Subcutaneous abdominal adipose tissue (tissue), 5 donors: ENCODE results near the gene BPIFA3.

Experiments
- H3K27ac ChIP-seq: one replicate; pipeline ENCODE4 v1.7.0; 2013; ENCODE audit warnings: low read depth, mild to moderate bottlenecking, inconsistent platforms, low read length, moderate library complexity
- H3K27me3 ChIP-seq, 5 donors: one replicate each; pipeline ENCODE4 v1.7.0; 2013; ENCODE audit warnings: low read length in 5 of 5, inconsistent platforms in 1 of 5; ENCODE audit not compliant: control insufficient read depth in 5 of 5, insufficient read depth in 4 of 5
- H3K36me3 ChIP-seq, 5 donors: one replicate each; pipeline ENCODE4 v1.7.0; 2013; ENCODE audit warnings: low read length in 5 of 5; ENCODE audit not compliant: control insufficient read depth in 5 of 5, insufficient read depth in 5 of 5
- H3K4me1 ChIP-seq, 5 donors: one replicate each; pipeline ENCODE4 v1.7.0; 2013; ENCODE audit warnings: low read length in 5 of 5, mild to moderate bottlenecking in 3 of 5, moderate library complexity in 1 of 5; ENCODE audit not compliant: control insufficient read depth in 5 of 5, insufficient read depth in 5 of 5
- H3K4me3 ChIP-seq, 5 donors: one replicate each; pipeline ENCODE4 v1.7.0; 2013; ENCODE audit warnings: low read length in 5 of 5, low read depth in 1 of 5
- H3K9ac ChIP-seq, 5 donors: one replicate each; pipeline ENCODE4 v1.7.0; 2013; ENCODE audit warnings: low read length in 5 of 5, mild to moderate bottlenecking in 4 of 5, moderate library complexity in 3 of 5
- H3K9me3 ChIP-seq, 5 donors: one replicate each; pipeline ENCODE4 v1.7.0; 2013; ENCODE audit warnings: low read length in 5 of 5; ENCODE audit not compliant: control insufficient read depth in 5 of 5
- donor health status: healthy.
- donor health status: healthy.
- donor health status: healthy.
- donor health status: healthy.
- donor health status: healthy.

The BPIFA3 gene

GRCh38 chr20:33236351-33236750 is 19.2 kb downstream of the BPIFA3 start:
- Histone ChIP-seq H3K9ac (no peak overlapping the region), H3K27ac (no peak overlapping the region), H3K4me3 (no peak overlapping the region), H3K36me3 (no peaks in the 10 kb centered on the region), H3K4me1 (no peaks in the 10 kb centered on the region), H3K9me3 (no peaks in the 10 kb centered on the region), H3K27me3 (peaks cover 0 to 21% (median 5%) of the 10 kb centered on the region in 5 donors)

GRCh38 chr20:33237989-33238388 is 20.8 kb downstream of the BPIFA3 start:
- no peak overlapping the region for H3K4me3 ChIP-seq
- no peak overlapping the region for H3K9ac ChIP-seq
- no peak overlapping the region for H3K27ac ChIP-seq
- no peaks in the 10 kb centered on the region for H3K9me3 ChIP-seq
- H3K27me3 ChIP-seq = peaks cover 0 to 26% (median 3%) of the 10 kb centered on the region in 5 donors
- no peaks in the 10 kb centered on the region for H3K4me1 ChIP-seq
- H3K36me3 ChIP-seq = no peaks in the 10 kb centered on the region

- Histone ChIP-seq H3K4me1 (no peaks in the 10 kb centered on the region), H3K27ac (no peak overlapping the region), H3K9ac (no peak overlapping the region), H3K4me3 (no peak overlapping the region), H3K36me3 (no peaks in the 10 kb centered on the region), H3K9me3 (no peaks in the 10 kb centered on the region), H3K27me3 (peaks cover 0 to 20% (median 3%) of the 10 kb centered on the region in 5 donors)
Observed at GRCh38 chr20:33239418-33239817, 22.3 kb downstream of the BPIFA3 start.

GRCh38 chr20:33239979-33240736 is 23.0 kb downstream of the BPIFA3 start:
- Histone ChIP-seq H3K4me1 (no peaks in the 10 kb centered on the region), H3K9ac (no peak overlapping the region), H3K9me3 (no peaks in the 10 kb centered on the region)

DNA sequence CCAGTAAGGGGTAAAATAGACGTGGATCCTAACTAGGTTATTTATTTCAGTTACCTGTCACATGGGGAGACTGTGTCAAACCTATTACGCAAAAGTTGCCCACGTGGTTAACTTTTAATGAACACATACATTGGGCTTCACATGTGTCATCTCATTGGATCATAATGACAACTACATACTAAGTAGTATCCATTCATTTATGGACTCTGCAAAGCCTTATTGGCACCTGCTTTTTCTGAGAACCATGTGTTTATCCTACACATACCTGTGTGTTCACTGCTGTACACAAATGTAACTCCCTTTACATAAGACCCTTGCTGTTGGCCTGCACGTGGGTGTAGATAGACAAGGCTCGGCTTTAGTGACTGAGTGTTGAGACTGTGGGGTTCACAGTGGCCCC is 23.8 kb downstream of the BPIFA3 start:
- Histone ChIP-seq H3K27ac (no peak overlapping the region), H3K36me3 (no peaks in the 10 kb centered on the region), H3K4me3 (no peak overlapping the region), H3K4me1 (no peaks in the 10 kb centered on the region), H3K27me3 (peaks cover 0 to 20% (median 3%) of the 10 kb centered on the region in 5 donors), H3K9me3 (no peaks in the 10 kb centered on the region), H3K9ac (no peak overlapping the region)

More at GRCh38 chr20:33239979-33240736, 23.0 kb downstream of the BPIFA3 start:
- no peak overlapping the region for H3K27ac ChIP-seq
- peaks cover 0 to 20% (median 3%) of the 10 kb centered on the region in 5 donors for H3K27me3 ChIP-seq
- H3K36me3 ChIP-seq = no peaks in the 10 kb centered on the region
- no peak overlapping the region for H3K4me3 ChIP-seq

GRCh38 chr20:33242319-33243100 is 25.4 kb downstream of the BPIFA3 start:
- Histone ChIP-seq H3K9ac (no peak overlapping the region), H3K4me3 (no peak overlapping the region), H3K4me1 (no peaks in the 10 kb centered on the region), H3K36me3 (no peaks in the 10 kb centered on the region), H3K27me3 (peaks cover 0 to 13% (median under 1%) of the 10 kb centered on the region in 5 donors), H3K9me3 (no peaks in the 10 kb centered on the region), H3K27ac (no peak overlapping the region)

GRCh38 chr20:33246077-33246476 is 28.9 kb downstream of the BPIFA3 start:
- Histone ChIP-seq H3K27me3 (peaks cover 0 to 9% (median 0%) of the 10 kb centered on the region in 5 donors), H3K4me3 (no peak overlapping the region), H3K36me3 (no peaks in the 10 kb centered on the region), H3K27ac (no peak overlapping the region), H3K9ac (no peak overlapping the region), H3K9me3 (no peaks in the 10 kb centered on the region), H3K4me1 (no peaks in the 10 kb centered on the region)

GRCh38 chr20:33249456-33249855 is 32.3 kb downstream of the BPIFA3 start:
- Histone ChIP-seq H3K9ac (no peak overlapping the region), H3K4me1 (no peaks in the 10 kb centered on the region)

DNA sequence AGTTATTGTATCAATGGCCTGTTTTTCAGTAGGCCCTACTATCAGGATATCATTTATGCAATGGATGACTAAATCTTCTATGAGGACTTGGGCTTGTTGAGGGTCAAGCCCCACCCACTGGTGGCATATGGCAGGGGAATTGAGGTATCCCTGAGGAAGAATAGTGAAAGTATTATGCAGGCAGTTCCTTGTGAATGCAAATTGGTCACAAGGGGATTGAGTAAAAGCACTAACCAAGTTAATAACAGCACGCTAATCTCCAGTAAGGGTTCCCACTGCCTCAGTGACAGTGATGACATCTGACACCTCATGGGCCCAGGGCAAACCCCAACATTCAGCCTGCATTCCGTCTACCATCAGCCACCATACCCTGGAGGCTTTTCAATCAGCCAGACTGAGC is 33.5 kb downstream of the BPIFA3 start:
- Histone ChIP-seq H3K27me3 (no peaks in the 10 kb centered on the region), H3K9ac (no peak overlapping the region), H3K4me1 (no peaks in the 10 kb centered on the region), H3K4me3 (no peak overlapping the region), H3K9me3 (no peaks in the 10 kb centered on the region), H3K36me3 (no peaks in the 10 kb centered on the region), H3K27ac (no peak overlapping the region)

More at GRCh38 chr20:33249456-33249855, 32.3 kb downstream of the BPIFA3 start:
- Histone ChIP-seq H3K9me3 (no peaks in the 10 kb centered on the region), H3K4me3 (no peak overlapping the region), H3K36me3 (no peaks in the 10 kb centered on the region), H3K27ac (no peak overlapping the region), H3K27me3 (no peaks in the 10 kb centered on the region)

GRCh38 chr20:33251496-33251895 is 34.3 kb downstream of the BPIFA3 start:
- no peaks in the 10 kb centered on the region for H3K27me3 ChIP-seq
- H3K4me1 ChIP-seq = no peaks in the 10 kb centered on the region
- H3K36me3 ChIP-seq = no peaks in the 10 kb centered on the region
- no peak overlapping the region for H3K9ac ChIP-seq
- no peak overlapping the region for H3K4me3 ChIP-seq
- H3K27ac ChIP-seq = no peak overlapping the region
- peaks cover 0 to 2% (median 0%) of the 10 kb centered on the region in 5 donors for H3K9me3 ChIP-seq
